A549 (cell line): ENCODE data around the gene NUP62.

Source experiments
- CTCF ChIP-seq: fragments of >200 bp; sonication (Bioruptor Twin); formaldehyde crosslinking; IDR thresholded peaks from 3 replicates; pipeline ENCODE4 v1.5.1; 2016
- SMC3 ChIP-seq: fragments of >200 bp; sonication (Bioruptor Twin); formaldehyde crosslinking; IDR thresholded peaks from 3 replicates; pipeline ENCODE4 v1.6.1; 2018; ENCODE audit warnings: inconsistent platforms
- ZC3H11A ChIP-seq: fragments of 450-650 bp; IDR thresholded peaks from 2 replicates; pipeline ENCODE4 v1.6.1; 2014; ENCODE audit warnings: antibody characterized with exemption, mild to moderate bottlenecking
- ZFP36 ChIP-seq: fragments of 450-650 bp; IDR thresholded peaks from 2 replicates; pipeline ENCODE4 v1.6.1; 2014; ENCODE audit warnings: borderline replicate concordance; ENCODE audit not compliant: partially characterized antibody

DNA sequence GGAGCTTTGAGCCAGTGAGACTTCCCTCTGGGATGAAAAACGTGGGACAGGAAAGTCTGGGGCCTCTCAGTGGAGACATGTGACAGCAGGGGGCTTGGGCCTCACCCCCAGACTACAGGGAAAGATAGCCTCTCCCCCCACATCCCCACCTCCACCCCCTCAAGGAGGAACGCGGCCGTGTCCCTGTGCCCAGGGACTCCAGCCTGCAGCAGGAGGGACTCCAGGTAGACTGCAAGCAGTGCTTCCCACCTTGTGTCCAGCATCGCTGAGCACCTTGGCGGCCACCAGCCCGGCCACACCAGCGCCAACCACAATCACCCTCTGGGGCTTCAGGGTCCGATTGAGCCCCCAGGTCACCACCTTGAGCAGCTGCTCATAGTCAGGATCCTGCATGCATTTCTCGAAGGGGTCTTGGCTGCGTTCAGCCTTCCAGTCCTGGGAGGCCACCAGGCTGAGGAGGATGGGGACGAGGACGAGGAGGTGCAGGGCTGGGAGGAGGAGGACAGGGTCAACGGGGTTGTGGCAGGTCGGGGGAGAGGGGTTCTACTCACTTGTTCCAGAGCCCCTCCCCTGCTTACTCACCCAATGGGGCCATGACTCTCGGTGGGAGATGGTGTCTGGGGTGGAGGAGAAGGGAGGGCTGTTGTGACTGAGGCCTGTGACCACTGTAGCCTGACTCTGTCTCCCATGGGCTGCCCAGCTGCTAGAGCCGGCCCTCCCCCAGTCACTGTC is 33.6 kb downstream of the NUP62 start:
- no peak for TF ChIP-seq ZC3H11A
- TF ChIP-seq ZFP36 = no peak
- no peak for TF ChIP-seq CTCF
- no peak for TF ChIP-seq SMC3
